ENCODE results near the gene SIMC1. TPM values are rescaled to one million over a fixed set of nuclear protein-coding genes. Genes with fewer than 3 reads are reported as not detected.
"Not testable (repeated sequence)": the region's sequence is repeated elsewhere in the genome, so short reads cannot be mapped to it uniquely, and the experiment has no call there.

The SIMC1 gene
- 4.1 TPM for total RNA-seq
- long read RNA-seq, partial matches to known transcripts = 1 of 4 reads
- long read RNA-seq, other reads (novel, unspliced or antisense) = 0 of 4 reads

- intact Hi-C loops (cut with DNase I) = loop anchor here (10.0 kb wide), 1 partner anchor 127 kb away; the partner anchor contains the start of genes ARL10 and KIAA1191
- peak; percentile 72 for ATAC-seq
- DNase-seq (ENCODE audit: missing footprints) = peak; percentile 72
Measured at GRCh38 chr5:176237971-176238644, at the start of gene SIMC1. Gene SIMC1 (plus strand): TSS chr5:176238424. CDS start chr5:176238509, 85 bp downstream.

GRCh38 chr5:176188506-176189193 is 49.6 kb upstream of the SIMC1 start:
- no peak for ATAC-seq
- intact Hi-C loops (cut with DNase I) = no loop called here
- DNase-seq (ENCODE audit: missing footprints) = no peak

- intact Hi-C loops (cut with DNase I) = no loop called here
- ATAC-seq (no peak), DNase-seq (ENCODE audit: missing footprints) (no peak)
Measured at GRCh38 chr5:176189857-176190256, 48.4 kb upstream of the SIMC1 start.

- DNase-seq (ENCODE audit: missing footprints) (no peak), ATAC-seq (no peak)
- intact Hi-C loops (cut with DNase I) = no loop called here
Measured at GRCh38 chr5:176190886-176191755, 47.1 kb upstream of the SIMC1 start.

- intact Hi-C loops (cut with DNase I) = no loop called here
- ATAC-seq = no peak
Measured at GRCh38 chr5:176192094-176192721, 46.0 kb upstream of the SIMC1 start.

GRCh38 chr5:176192722-176193117 is 45.5 kb upstream of the SIMC1 start:
- DNase-seq (ENCODE audit: missing footprints); ATAC-seq; intact Hi-C loops (cut with DNase I): not testable (repeated sequence)

More at GRCh38 chr5:176192094-176192721, 46.0 kb upstream of the SIMC1 start:
- DNase-seq (ENCODE audit: missing footprints) = no peak

- DNase-seq (ENCODE audit: missing footprints); ATAC-seq; intact Hi-C loops (cut with DNase I): not testable (repeated sequence)
Measured at GRCh38 chr5:176193636-176194035, 44.6 kb upstream of the SIMC1 start.

GRCh38 chr5:176194238-176195083 is 43.8 kb upstream of the SIMC1 start:
- intact Hi-C loops (cut with DNase I); DNase-seq (ENCODE audit: missing footprints): not testable (repeated sequence)
- ATAC-seq = peak; percentile 15

- intact Hi-C loops (cut with DNase I) = not testable (repeated sequence)
Measured at GRCh38 chr5:176195084-176195413, 43.2 kb upstream of the SIMC1 start.

GRCh38 chr5:176195487-176196207 is 42.6 kb upstream of the SIMC1 start:
- intact Hi-C loops (cut with DNase I); ATAC-seq; DNase-seq (ENCODE audit: missing footprints): not testable (repeated sequence)

More at GRCh38 chr5:176195084-176195413, 43.2 kb upstream of the SIMC1 start:
- not testable (repeated sequence) for ATAC-seq; DNase-seq (ENCODE audit: missing footprints)

- intact Hi-C loops (cut with DNase I); ATAC-seq; DNase-seq (ENCODE audit: missing footprints): not testable (repeated sequence)
Measured at GRCh38 chr5:176196781-176197180, 41.4 kb upstream of the SIMC1 start.

GRCh38 chr5:176197234-176197858 is 40.9 kb upstream of the SIMC1 start:
- ATAC-seq; intact Hi-C loops (cut with DNase I): not testable (repeated sequence)

GRCh38 chr5:176198299-176198698 is 39.9 kb upstream of the SIMC1 start:
- DNase-seq (ENCODE audit: missing footprints); ATAC-seq; intact Hi-C loops (cut with DNase I): not testable (repeated sequence)

More at GRCh38 chr5:176197234-176197858, 40.9 kb upstream of the SIMC1 start:
- not testable (repeated sequence) for DNase-seq (ENCODE audit: missing footprints)

GRCh38 chr5:176198991-176199733 is 39.1 kb upstream of the SIMC1 start:
- DNase-seq (ENCODE audit: missing footprints); intact Hi-C loops (cut with DNase I): not testable (repeated sequence)
- peak; percentile 51 for ATAC-seq

GRCh38 chr5:176199803-176200399 is 38.3 kb upstream of the SIMC1 start:
- DNase-seq (ENCODE audit: missing footprints); intact Hi-C loops (cut with DNase I); ATAC-seq: not testable (repeated sequence)

Data from Right ventricle myocardium inferior (tissue), 1 donor.